ENCODE data around the gene NTNG1.

The NTNG1 gene

GRCh38 chr1:107443860-107444259 is 303.0 kb downstream of the NTNG1 start:
- DNase-seq (ENCODE audit: low read depth in 2 of 2, low spot score in 1 of 2): no peak

GRCh38 chr1:107444302-107444701 is 303.5 kb downstream of the NTNG1 start:
- DNase-seq (ENCODE audit: low read depth in 2 of 2, low spot score in 1 of 2): no peak

- DNase-seq (ENCODE audit: low read depth in 2 of 2, low spot score in 1 of 2): no peak
Observed at GRCh38 chr1:107449326-107449725, 308.5 kb downstream of the NTNG1 start.

GRCh38 chr1:107450899-107451664 is 310.2 kb downstream of the NTNG1 start:
- DNase-seq (ENCODE audit: low read depth in 2 of 2, low spot score in 1 of 2): no peak

- DNase-seq (ENCODE audit: low read depth in 2 of 2, low spot score in 1 of 2): no peak
Observed at GRCh38 chr1:107451715-107452114, 310.9 kb downstream of the NTNG1 start.

- DNase-seq (ENCODE audit: low read depth in 2 of 2, low spot score in 1 of 2): no peak
Observed at GRCh38 chr1:107454791-107455190, 314.0 kb downstream of the NTNG1 start.

GRCh38 chr1:107457989-107458388 is 317.1 kb downstream of the NTNG1 start:
- no peak for DNase-seq (ENCODE audit: low read depth in 2 of 2, low spot score in 1 of 2)

GRCh38 chr1:107459204-107459904 is 318.5 kb downstream of the NTNG1 start:
- DNase-seq (ENCODE audit: low read depth in 2 of 2, low spot score in 1 of 2): no peak

- DNase-seq (ENCODE audit: low read depth in 2 of 2, low spot score in 1 of 2): no peak
Observed at GRCh38 chr1:107460035-107460434, 319.2 kb downstream of the NTNG1 start.

- DNase-seq (ENCODE audit: low read depth in 2 of 2, low spot score in 1 of 2): no peak
Observed at GRCh38 chr1:107464827-107465226, 324.0 kb downstream of the NTNG1 start.

GRCh38 chr1:107467286-107467685 is 326.4 kb downstream of the NTNG1 start:
- DNase-seq (ENCODE audit: low read depth in 2 of 2, low spot score in 1 of 2): no peak

GRCh38 chr1:107467811-107468210 is 327.0 kb downstream of the NTNG1 start:
- no peak for DNase-seq (ENCODE audit: low read depth in 2 of 2, low spot score in 1 of 2)

GRCh38 chr1:107473065-107473464 is 332.2 kb downstream of the NTNG1 start:
- no peak for DNase-seq (ENCODE audit: low read depth in 2 of 2, low spot score in 1 of 2)

GRCh38 chr1:107474877-107475612 is 334.2 kb downstream of the NTNG1 start:
- no peak for DNase-seq (ENCODE audit: low read depth in 2 of 2, low spot score in 1 of 2)

- no peak for DNase-seq (ENCODE audit: low read depth in 2 of 2, low spot score in 1 of 2)
Observed at GRCh38 chr1:107477233-107477632, 336.4 kb downstream of the NTNG1 start.

GRCh38 chr1:107479865-107480350 is 339.1 kb downstream of the NTNG1 start:
- DNase-seq (ENCODE audit: low read depth in 2 of 2, low spot score in 1 of 2): no peak

GRCh38 chr1:107480548-107481415 is 339.9 kb downstream of the NTNG1 start:
- no peak for DNase-seq (ENCODE audit: low read depth in 2 of 2, low spot score in 1 of 2)

- DNase-seq (ENCODE audit: low read depth in 2 of 2, low spot score in 1 of 2): no peak
Observed at GRCh38 chr1:107481756-107482384, 341.0 kb downstream of the NTNG1 start.

GRCh38 chr1:107483949-107484348 is 343.1 kb downstream of the NTNG1 start:
- no peak for DNase-seq (ENCODE audit: low read depth in 2 of 2, low spot score in 1 of 2)

GRCh38 chr1:107486349-107486748 is 345.5 kb downstream of the NTNG1 start:
- DNase-seq (ENCODE audit: low read depth in 2 of 2, low spot score in 1 of 2): no peak
